HG03039 (cell line): Measurements from ENCODE around the gene CALML3.

Experiments
- ATAC-seq: cut with Tn5 transposase; IDR thresholded peaks from one replicate; pipeline ENCODE4 v1.9.1; 2021; ENCODE audit warnings: mild to moderate bottlenecking, moderate library complexity; ENCODE audit not compliant: unreplicated experiment

Gene CALML3

DNA sequence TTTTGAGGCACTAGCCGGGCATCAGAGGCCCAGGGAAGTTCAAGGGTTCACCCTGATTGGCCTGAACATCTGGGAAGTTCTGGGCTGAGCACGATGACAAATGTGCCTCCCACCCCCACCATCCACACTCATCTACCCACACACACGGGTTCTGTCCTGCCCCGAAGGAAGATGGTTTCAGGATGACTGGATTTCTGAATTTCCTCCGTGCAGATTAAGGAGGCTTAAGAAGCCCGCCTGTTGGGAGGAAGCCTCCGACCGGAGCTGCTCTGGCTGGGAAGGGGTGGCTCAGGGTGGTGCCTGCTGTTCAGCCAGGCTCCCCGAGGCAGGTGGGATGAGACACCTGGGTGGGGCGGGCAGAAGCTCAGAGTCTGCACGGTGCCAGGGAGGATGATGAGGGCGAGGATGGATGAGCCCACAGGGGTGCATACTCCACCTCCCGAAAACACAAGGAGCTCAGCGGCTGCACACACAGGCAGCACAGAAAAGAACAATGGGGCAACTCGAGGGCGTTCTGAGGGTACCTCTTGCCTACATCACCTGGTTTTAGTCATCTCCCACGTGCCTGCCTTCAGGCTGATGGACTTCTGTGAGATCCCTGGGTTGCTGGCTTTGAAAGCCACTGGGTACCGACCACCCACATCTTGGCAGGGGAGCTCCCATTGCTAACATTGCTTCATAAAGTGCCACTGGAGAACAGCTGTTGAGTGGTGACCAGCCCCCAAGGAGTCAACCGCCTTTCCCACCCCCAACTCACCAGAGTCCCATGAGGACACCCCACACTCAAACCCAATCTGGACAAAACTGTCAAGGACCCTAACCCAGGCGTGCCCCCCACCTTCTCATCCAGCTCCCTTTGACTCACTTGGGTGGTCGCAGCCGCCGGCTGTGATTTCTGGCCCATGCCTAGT, 41.2 kb downstream of the CALML3 start:
- no peak for ATAC-seq

DNA sequence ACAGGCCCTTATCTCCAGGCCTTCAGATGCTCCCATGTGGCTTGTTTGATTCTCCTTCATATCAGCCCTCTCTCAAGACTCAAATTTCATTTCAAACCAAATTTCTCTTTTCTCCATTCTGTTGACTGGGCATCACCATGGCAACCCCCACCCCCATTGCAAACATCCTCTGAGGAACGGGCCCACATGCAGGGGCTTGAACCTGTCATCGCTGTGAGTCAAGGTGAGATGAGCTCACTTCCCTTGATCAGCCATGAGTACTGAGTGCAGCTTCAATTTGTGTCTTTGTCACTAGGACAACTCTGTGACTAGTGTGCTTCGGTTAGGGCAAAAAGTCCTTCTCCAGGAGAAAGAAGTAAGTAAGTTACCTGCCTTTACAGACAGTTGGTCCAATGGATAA, 41.9 kb downstream of the CALML3 start:
- no peak for ATAC-seq

DNA sequence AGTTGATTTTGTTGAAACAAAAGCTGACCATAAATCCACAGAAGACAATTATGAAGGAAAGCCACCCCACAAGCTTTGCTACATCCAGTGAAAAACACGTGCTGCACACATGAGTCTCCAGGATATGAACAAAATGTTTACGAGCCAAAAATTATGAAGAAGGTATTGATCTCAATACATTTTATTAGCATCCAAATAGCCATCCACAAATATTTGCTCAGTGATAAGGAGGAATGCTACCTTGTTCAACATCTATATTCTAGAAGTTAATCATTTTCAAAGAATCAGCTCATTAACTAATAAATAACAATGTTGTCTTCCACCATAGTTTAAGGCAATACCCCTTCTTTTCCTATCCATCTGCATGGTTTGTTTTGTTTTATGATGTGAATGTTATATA, 42.7 kb downstream of the CALML3 start:
- no peak for ATAC-seq

DNA sequence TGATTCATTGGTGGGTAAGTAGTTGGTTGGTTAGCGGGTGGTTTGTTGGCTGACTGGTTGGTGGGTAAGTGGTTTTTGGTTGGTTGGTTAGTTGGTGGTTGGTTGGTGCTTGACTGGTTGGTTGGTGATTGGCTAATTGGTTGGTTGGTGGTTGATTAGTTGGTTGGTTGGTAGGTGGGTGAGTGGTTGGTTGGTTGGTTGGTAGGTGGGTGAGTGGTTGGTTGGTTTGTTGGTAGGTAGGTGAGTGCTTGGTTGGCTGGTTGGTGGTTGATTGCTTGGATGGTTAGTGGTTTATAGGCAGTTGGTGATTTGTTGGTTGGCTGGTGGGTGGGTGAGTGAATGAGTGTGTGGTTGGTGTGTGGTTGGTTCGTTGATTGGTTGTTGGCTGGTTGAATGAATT, 44.2 kb downstream of the CALML3 start:
- ATAC-seq = no peak

DNA sequence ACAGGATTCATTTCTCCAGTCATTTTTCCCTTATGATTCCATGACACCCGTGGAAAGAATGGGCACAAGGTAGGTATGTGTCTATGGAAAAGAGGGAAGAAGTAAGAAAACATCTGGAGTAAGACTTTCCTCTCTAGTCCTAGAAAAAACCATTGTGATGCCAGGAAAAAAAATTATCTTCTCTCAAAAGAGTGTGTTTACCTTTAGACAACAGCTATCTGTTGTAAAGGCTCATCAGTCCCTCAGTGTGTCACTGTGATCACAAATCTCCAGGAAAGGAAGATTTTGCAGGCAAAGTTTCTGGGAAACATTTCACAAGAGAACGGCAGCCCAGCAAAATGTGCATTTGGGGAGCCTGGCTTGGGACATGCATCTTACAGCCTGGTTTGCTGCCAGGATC, 44.8 kb downstream of the CALML3 start:
- no peak for ATAC-seq

DNA sequence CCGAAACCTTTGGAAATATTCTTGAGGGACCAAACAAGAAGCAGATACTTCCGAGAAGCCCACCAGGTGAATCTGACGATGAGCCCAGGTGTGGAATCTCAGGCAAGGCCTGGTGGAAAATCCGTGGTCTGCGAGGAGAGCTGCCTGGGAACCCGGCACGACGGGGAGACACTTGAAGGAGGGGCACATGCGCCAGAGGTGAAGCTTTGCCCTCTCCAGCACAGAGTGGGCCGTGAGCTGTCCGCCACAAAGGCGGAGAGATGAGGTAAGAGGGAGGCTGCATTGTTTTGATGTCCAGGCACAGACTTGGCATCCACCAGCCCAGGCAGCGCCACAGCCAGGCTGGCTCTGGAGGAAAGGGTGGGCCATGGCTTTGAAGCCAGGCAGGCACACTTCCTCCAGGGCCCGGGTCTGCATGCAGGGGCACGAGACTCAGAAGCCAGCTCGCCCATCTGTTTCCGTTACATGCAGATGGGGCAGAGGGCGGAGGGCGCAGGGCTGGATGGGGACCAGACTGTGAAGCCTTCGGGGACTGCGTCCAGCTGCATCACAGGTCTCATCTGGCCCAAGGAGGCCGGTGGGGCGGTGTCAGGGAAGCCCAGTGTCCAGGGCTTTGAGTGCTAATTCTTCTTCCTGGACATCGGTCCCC, 45.4 kb downstream of the CALML3 start:
- ATAC-seq = no peak

DNA sequence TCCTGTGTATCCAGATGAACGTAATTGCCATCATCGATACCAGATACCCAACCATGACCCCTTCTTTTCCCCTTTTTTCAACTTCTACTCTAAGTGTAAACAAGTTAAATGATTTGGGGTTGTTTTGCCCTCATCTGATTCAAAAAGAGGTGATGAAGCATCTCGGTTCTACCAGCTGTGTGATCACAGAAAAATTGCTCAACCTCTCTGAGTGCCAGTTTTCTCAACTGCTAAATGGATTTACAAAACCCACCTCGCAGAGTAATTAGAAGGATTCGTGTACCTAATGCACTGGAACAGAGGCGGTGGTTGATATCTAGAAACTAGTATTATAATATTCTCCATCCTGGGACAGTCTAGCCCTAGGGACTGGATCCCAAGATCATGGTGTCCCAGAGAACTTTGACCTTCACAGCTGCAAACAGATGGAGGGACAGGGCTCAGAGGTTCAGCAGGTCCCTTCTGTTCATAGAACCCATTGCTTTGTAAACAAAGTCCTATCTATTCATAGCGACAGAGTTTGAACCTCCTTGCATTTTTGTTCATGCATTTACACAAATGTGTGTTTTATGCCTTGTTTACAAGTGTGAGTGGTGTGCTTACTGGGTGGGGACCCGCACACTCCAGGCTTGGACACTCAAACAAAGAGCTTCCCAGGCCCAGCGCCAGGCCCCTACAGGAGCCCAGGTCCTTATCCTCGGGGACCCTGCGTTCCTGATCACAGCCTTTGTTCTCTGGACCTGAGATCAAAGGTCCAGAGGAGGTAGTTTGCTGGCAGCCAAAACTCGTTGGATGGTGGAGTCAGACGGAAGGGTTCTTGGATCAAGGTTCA, 46.4 kb downstream of the CALML3 start:
- ATAC-seq = no peak

DNA sequence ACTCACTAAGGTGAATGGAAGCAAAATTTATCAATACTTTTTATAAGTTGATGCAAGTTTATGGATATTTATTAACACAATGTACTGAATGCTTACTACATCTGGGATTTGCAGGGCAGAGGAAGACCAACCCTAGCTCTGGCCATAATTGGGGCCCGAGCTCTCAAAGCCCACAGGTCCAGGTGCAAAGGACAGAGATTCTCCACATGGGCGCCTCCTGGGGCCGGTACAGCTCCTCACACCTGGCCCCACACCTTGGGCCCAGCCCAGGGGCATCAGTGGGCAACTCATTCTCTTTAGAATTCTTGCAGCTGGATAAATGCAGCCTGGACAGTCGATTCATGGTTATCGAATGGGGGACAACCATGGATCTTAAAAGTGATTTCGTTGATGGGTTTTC, 47.1 kb downstream of the CALML3 start:
- no peak for ATAC-seq

DNA sequence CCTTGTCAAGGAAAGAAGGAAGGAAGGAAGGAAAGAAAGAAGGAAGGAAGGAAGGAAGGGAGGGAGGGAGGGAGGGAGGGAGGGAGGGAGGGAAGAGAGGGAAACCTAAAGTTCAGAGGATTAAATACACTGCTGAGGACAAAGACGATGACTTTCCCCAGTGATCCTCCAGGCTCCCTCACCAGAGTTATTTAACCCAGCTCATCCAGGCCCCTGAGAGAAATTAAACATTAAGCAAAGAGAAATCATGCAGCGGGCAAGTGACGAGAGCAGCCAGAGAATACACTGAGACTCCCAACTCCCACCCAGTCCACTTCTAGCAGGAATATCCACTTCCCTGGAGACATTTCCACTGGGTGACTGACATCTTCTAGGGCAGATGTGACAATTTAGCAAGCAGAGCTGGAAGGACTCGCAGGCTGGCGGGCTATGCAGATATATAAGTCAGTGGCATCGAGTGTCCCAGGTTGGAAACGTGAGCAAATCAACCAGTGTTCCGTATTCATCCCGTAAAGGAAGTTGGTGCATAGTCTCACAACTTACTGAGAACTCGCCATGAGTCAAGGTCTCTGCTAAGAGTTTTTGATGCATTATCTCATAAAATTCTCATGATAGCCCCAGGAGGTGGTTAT, 48.7 kb downstream of the CALML3 start:
- ATAC-seq = no peak

DNA sequence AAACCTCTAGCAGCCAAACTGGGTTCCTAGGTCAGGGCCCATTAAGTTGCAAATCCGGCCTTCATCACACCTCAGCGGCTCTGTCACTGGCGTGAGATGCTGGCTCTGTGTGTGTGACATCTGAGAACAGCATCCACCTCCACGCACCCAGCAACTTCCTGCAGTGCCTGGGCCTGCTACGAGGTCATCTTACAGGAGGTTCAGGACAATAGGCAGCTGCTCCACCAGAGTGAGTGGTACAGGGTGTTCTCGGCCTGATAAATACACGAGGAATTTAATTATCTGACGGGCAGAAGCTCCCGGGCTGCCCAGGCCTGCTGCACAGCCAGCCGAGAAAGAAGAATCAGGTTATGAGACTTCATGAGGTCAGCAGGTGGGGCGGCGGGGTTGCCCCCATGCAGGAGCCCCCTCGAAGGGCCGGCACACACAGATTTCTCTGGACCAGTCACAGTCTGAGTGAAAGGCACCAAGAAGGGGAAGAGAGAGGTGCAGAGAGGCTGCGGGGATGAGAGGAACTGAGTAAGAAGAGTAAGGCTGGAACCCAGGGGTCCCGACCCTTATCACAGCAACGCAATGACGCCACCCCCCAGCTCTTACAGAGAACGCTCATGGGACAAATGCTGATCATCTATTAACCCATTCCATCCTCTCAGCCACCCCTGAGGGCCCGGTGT, 49.3 kb downstream of the CALML3 start:
- ATAC-seq = no peak

DNA sequence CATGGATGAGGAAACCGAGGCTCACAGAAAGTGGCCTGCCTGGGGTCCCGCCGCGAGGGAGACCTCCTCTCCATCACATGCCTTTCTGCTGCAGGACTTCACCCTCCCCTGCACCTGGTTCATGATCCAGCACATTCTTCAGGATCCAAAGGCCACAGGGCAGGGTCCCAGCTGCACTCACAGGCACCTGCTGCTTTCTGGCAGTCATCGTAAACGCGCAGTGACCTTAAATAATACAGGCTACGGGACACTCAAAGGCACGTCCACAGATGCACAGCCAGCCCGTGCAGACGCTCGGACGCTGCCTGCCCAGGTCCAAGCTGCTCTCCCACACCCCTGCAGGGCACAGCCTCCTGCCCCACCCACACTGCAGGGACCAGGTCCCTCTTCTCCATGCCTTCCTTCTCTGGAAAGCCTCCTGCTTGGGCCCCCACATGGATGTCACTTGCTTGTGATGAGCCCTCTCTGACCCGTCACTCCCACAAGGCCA, 49.9 kb downstream of the CALML3 start:
- no peak for ATAC-seq

DNA sequence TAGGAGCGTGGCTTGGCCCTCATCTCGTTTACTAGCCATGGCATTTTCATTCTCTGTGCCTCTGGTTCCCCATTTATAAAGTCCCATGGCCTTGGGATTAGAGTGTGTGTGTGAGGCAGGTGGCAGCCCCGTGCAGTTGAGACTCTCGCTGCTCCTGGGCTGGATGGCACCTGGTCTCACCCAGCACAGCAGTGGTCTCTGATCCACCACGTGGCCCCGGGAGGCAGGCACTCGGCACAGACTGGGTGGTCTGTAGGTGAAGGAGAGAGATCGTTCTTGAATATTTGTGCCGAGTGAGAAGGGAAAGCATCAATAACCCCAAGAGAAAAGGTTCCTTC, 50.4 kb downstream of the CALML3 start:
- ATAC-seq = no peak

DNA sequence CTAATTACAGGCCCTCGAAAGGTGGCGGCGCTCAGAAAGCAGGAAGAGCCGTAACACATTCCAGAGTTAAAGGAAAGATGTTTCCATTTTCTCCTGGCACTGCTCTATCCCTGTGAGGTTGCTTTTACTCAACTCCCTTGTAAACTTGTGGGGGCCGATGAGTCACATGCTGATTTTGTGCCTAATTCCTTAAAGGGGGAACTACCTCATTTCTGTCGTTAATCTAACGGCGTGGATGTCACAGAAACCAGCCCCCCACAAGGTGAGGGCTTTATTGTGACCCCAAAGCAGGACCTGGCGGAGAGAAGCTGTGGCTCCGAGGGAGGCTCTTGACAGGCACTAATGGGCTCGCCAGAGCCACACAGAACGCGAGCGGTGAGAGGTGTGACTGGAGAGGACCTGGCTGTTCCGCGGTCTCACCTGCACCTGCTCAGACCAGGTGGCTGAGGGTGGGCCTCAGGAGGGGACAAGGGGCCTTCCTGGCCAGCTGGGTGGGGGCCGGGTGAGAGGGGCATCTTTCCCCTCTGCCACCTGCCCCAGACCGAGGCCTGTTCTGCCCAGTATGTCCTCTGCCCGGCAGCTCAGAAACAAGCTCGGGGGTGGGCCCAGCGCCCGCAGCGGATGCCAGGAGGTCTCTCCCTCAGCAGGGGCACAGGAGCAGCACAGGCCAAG, 50.9 kb downstream of the CALML3 start:
- ATAC-seq = no peak

DNA sequence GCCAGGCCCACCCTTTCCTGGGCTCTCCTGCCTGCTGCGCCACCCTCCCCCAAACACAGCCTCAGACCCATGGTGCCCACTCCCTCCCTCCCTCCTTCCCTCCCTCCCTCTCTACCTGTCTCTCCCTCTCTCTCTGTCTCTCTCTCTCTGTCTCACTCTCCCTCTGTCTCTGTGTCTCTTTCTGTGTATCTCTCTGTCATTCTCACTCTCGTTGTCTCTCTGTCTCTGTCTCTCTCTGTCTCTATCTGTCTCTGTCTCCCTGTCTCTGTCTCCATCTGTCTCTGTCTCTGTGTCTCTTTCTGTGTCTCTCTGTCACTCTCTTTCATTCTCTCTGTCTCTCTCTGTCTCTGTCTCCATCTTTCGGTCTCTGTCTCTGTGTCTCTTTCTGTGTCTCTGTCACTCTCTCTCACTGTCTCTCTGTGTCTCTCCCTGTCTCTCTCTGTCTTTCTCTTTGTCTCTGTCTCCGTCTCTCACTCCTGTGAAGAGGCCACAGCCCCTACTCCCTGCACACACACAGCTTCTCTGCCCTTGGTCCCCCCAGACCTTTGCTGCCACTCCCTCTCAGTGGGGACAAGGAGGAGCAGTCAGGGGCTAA, 51.5 kb downstream of the CALML3 start:
- ATAC-seq = no peak
